H9 (cell line): Measurements from ENCODE around the gene SCRN2. TPM values are rescaled to one million over a fixed set of nuclear protein-coding genes. Genes with fewer than 3 reads are reported as not detected.

ENCODE experiments used
- DNase-seq: peaks from one replicate; pipeline ENCODE4 v3.0.0-alpha.2; 2017
- H2AFZ ChIP-seq: one replicate; pipeline ENCODE4 v1.6.1; 2013; ENCODE audit warnings: mild to moderate bottlenecking, low read length, control low read depth, moderate library complexity
- H2AK5ac ChIP-seq: 2 replicates; pipeline ENCODE4 v1.6.1; 2013; ENCODE audit warnings: low read length, control low read depth, mixed read lengths; ENCODE audit not compliant: insufficient read length
- H2BK120ac ChIP-seq: one replicate; pipeline ENCODE4 v1.6.1; 2013; ENCODE audit warnings: low read depth, mild to moderate bottlenecking, low read length, control low read depth, inconsistent platforms; ENCODE audit not compliant: poor library complexity, severe bottlenecking
- H2BK12ac ChIP-seq: 2 replicates; pipeline ENCODE4 v1.6.1; 2013; ENCODE audit warnings: low read length, control low read depth, mixed read lengths, low read depth; ENCODE audit not compliant: insufficient read length
- H2BK15ac ChIP-seq: 2 replicates; pipeline ENCODE4 v1.6.1; 2013; ENCODE audit warnings: low read depth, low read length, control low read depth
- H2BK20ac ChIP-seq: one replicate; pipeline ENCODE4 v1.6.1; 2013; ENCODE audit warnings: low read depth, mild to moderate bottlenecking, low read length, control low read depth, inconsistent platforms; ENCODE audit not compliant: poor library complexity, severe bottlenecking
- H2BK5ac ChIP-seq: 2 replicates; pipeline ENCODE4 v1.6.1; 2013; ENCODE audit warnings: low read length, control low read depth, mixed read lengths; ENCODE audit not compliant: insufficient read length
- H3K14ac ChIP-seq: 2 replicates; pipeline ENCODE4 v1.6.1; 2013; ENCODE audit warnings: low read length, control low read depth; ENCODE audit not compliant: insufficient read depth
- H3K18ac ChIP-seq: 2 replicates; pipeline ENCODE4 v1.6.1; 2013; ENCODE audit warnings: low read depth, mild to moderate bottlenecking, mixed read lengths, low read length, control low read depth; ENCODE audit not compliant: insufficient read length
- H3K23ac ChIP-seq: 2 replicates; pipeline ENCODE4 v1.6.1; 2013; ENCODE audit warnings: low read length, control low read depth, mixed read lengths, low read depth; ENCODE audit not compliant: insufficient read length
- H3K23me2 ChIP-seq: 2 replicates; pipeline ENCODE4 v1.6.1; 2013; ENCODE audit warnings: low read depth, mild to moderate bottlenecking, mixed read lengths, low read length, control low read depth; ENCODE audit not compliant: insufficient read length, poor library complexity, severe bottlenecking
- H3K27ac ChIP-seq: 2 replicates; pipeline ENCODE4 v1.5.1; 2013; ENCODE audit warnings: low read length, control low read depth, mixed read lengths, low read depth; ENCODE audit not compliant: insufficient read length
- H3K27me3 ChIP-seq: 2 replicates; pipeline ENCODE4 v1.6.1; 2013; ENCODE audit warnings: low read length, control low read depth, inconsistent platforms; ENCODE audit not compliant: insufficient read depth
- H3K4ac ChIP-seq: 2 replicates; pipeline ENCODE4 v1.6.1; 2013; ENCODE audit warnings: low read depth, mild to moderate bottlenecking, control low read depth, inconsistent platforms, low read length, moderate library complexity
- H3K4me1 ChIP-seq: 2 replicates; pipeline ENCODE4 v1.6.1; 2013; ENCODE audit warnings: low read length, control low read depth, inconsistent platforms; ENCODE audit not compliant: insufficient read depth
- H3K4me2 ChIP-seq: 2 replicates; pipeline ENCODE4 v1.6.1; 2013; ENCODE audit warnings: low read length, control low read depth, mixed read lengths; ENCODE audit not compliant: insufficient read length, insufficient read depth
- H3K56ac ChIP-seq: 2 replicates; pipeline ENCODE4 v1.6.1; 2013; ENCODE audit warnings: low read depth, mild to moderate bottlenecking, mixed read lengths, low read length, control low read depth; ENCODE audit not compliant: insufficient read length
- H3K79me1 ChIP-seq: 2 replicates; pipeline ENCODE4 v1.6.1; 2013; ENCODE audit warnings: low read depth, mild to moderate bottlenecking, moderate library complexity, low read length, control low read depth, inconsistent platforms; ENCODE audit not compliant: insufficient read depth, poor library complexity, severe bottlenecking
- H3K79me2 ChIP-seq: 2 replicates; pipeline ENCODE4 v1.6.1; 2013; ENCODE audit warnings: low read length, control low read depth, inconsistent platforms; ENCODE audit not compliant: insufficient read depth
- H3K9ac ChIP-seq: 2 replicates; pipeline ENCODE4 v1.6.1; 2013; ENCODE audit warnings: low read length, control low read depth, mixed read lengths; ENCODE audit not compliant: insufficient read length; ENCODE audit errors: extremely low read depth
- H3K9me3 ChIP-seq: one replicate; pipeline ENCODE4 v1.6.1; 2013; ENCODE audit warnings: low read depth, low read length, inconsistent platforms; ENCODE audit not compliant: control insufficient read depth
- H3T11ph ChIP-seq: one replicate; pipeline ENCODE4 v1.6.1; 2013; ENCODE audit warnings: mild to moderate bottlenecking, low read length, control low read depth, inconsistent platforms
- H4K20me1 ChIP-seq: one replicate; pipeline ENCODE4 v1.6.1; 2013; ENCODE audit not compliant: control insufficient read depth, insufficient read length, insufficient read depth
- H4K5ac ChIP-seq: 2 replicates; pipeline ENCODE4 v1.6.1; 2013; ENCODE audit warnings: low read depth, mild to moderate bottlenecking, mixed read lengths, low read length, control low read depth; ENCODE audit not compliant: insufficient read length
- H4K8ac ChIP-seq: replicated peaks from 2 replicates; pipeline ENCODE4 v1.6.1; 2013; ENCODE audit warnings: low read length, control low read depth, mixed read lengths, low read depth; ENCODE audit not compliant: insufficient read length
- H4K91ac ChIP-seq: 2 replicates; pipeline ENCODE4 v1.6.1; 2013; ENCODE audit warnings: low read depth, mild to moderate bottlenecking, moderate library complexity, mixed read lengths, low read length, control low read depth; ENCODE audit not compliant: insufficient read length
- H3K27ac Mint-ChIP-seq, 3 experiments: 2 replicates in 2 of 3; 3 replicates in 1 of 3; pipeline ENCODE4 v1.8.0; 2020 to 2021; ENCODE audit warnings: mixed read lengths in 3 of 3, mild to moderate bottlenecking in 1 of 3, moderate library complexity in 1 of 3
- H3K27me3 Mint-ChIP-seq: 2 replicates; pipeline ENCODE4 v1.8.0; 2021; ENCODE audit warnings: low read depth, mild to moderate bottlenecking, moderate library complexity, mixed read lengths
- H3K36me3 Mint-ChIP-seq, 3 experiments: 2 replicates in 2 of 3; 3 replicates in 1 of 3; pipeline ENCODE4 v1.8.0; 2020 to 2021; ENCODE audit warnings: low read depth in 3 of 3, mixed read lengths in 3 of 3; ENCODE audit not compliant: insufficient read depth in 1 of 3
- H3K4me1 Mint-ChIP-seq, 2 experiments: 2 replicates each; pipeline ENCODE4 v1.8.0; 2020; ENCODE audit warnings: mixed read lengths in 2 of 2
- H3K4me3 Mint-ChIP-seq, 2 experiments: 2 replicates in 1 of 2; 3 replicates in 1 of 2; pipeline ENCODE4 v1.8.0; 2020 to 2021; ENCODE audit warnings: mild to moderate bottlenecking in 2 of 2, mixed read lengths in 2 of 2, moderate library complexity in 1 of 2
- H3K9me3 Mint-ChIP-seq, 2 experiments: 2 replicates in 1 of 2; 3 replicates in 1 of 2; pipeline ENCODE4 v1.8.0; 2020; ENCODE audit warnings: mild to moderate bottlenecking in 2 of 2, mixed read lengths in 2 of 2, moderate library complexity in 1 of 2
- CTCF ChIP-seq: fragments of 200-600 bp; sonication (generic); conservative IDR thresholded peaks from 3 replicates; pipeline ENCODE4 v1.8.0; 2021; ENCODE audit warnings: antibody characterized with exemption, mild to moderate bottlenecking
- WGBS: extraction: QIAGEN DNeasy Blood & Tissue Kit; methylation state at CpG from one replicate; pipeline ENCODE4 v1.1.7; 2013; ENCODE audit warnings: missing lambda C conversion rate, low lambda C conversion rate, mixed read lengths; ENCODE audit not compliant: insufficient read length; ENCODE audit errors: extremely low coverage; 5-methylcytosine and 5-hydroxymethylcytosine counted together
- total RNA-seq: library from RNA; stranded (reverse); gene quantifications from 2 replicates; pipeline ENCODE4 v1.2.1, GENCODE V29; 2021

Gene SCRN2
- total RNA-seq, 1 experiment from 2014 or later = 34.0 TPM

DNA sequence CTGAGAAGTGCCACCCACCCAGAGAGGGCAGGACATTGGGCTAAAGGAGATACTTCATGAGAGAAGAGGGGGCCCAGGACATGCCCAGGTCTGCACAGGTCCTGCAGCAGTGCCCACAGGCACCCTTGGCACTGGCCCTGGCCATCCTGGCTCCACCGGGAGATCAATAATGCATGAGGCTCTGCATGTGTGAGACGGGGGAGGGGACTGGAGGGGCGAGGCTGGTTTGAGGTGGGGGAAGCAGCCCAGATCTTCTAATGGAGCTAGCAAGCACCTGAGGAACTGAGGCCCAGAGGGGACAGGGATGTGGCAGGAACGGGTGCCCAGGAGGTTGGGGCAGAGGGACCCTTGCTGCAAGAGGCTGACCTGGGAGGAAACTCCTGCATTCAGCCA is 20.0 kb downstream of the SCRN2 start:
- H3K14ac ChIP-seq = no peak overlapping the region
- peak overlapping the region; percentile 12 for H3K9ac ChIP-seq
- H2AFZ ChIP-seq = no peak overlapping the region
- no peak overlapping the region for H4K8ac ChIP-seq
- no peaks in the 10 kb centered on the region; the same call in 1 of the 2 replicates for H3K79me2 ChIP-seq
- no peaks in the 10 kb centered on the region for H3K9me3 ChIP-seq
- H2BK5ac ChIP-seq = no peak overlapping the region
- no peak overlapping the region for H3K18ac ChIP-seq
- no peak overlapping the region for H2BK15ac ChIP-seq
- no peaks in the 10 kb centered on the region for H4K20me1 ChIP-seq
- Mint-ChIP-seq H3K4me3 (peak overlapping the region; percentile 94 to 95), H3K27me3 (no peaks in the 10 kb centered on the region), H3K27ac (0 out of 7 replicates have a peak overlapping the region, but pooled peaks of 1 of the 3 experiments have one; percentile 10), H3K9me3 (no peaks in the 10 kb centered on the region), H3K4me1 (peaks cover 12 to 19% of the 10 kb centered on the region in 2 experiments), H3K36me3 (peaks cover 10 to 25% (median 20%) of the 10 kb centered on the region in 3 experiments)
- no peak overlapping the region for H3K23ac ChIP-seq
- no peak overlapping the region for H2AK5ac ChIP-seq
- WGBS = no CpG with 5 or more reads among the region's 4 CpGs
- H3T11ph ChIP-seq = no peak overlapping the region
- H3K4me1 ChIP-seq = no peaks in the 10 kb centered on the region
- no peak overlapping the region for H3K56ac ChIP-seq
- no peak for TF ChIP-seq CTCF
- H3K79me1 ChIP-seq = no peaks in the 10 kb centered on the region
- H2BK120ac ChIP-seq = no peak overlapping the region
- H3K4ac ChIP-seq = no peak overlapping the region
- no peak overlapping the region for H4K91ac ChIP-seq
- H2BK12ac ChIP-seq = no peak overlapping the region
- peak overlapping the region; percentile 60 for H3K4me2 ChIP-seq
- H3K27me3 ChIP-seq = no peaks in the 10 kb centered on the region
- DNase-seq = no peak
- peaks cover 7% of the 10 kb centered on the region for H3K23me2 ChIP-seq
- H4K5ac ChIP-seq = no peak overlapping the region
- H3K27ac ChIP-seq = no peak overlapping the region
- no peak overlapping the region for H2BK20ac ChIP-seq
